GM21723 (cell line): ENCODE data around the gene GAN.

ENCODE experiments used
- ATAC-seq: cut with Tn5 transposase; IDR thresholded peaks from one replicate; pipeline ENCODE4 v1.9.1; 2021; ENCODE audit warnings: mild to moderate bottlenecking, moderate library complexity; ENCODE audit not compliant: unreplicated experiment

GAN gene

DNA sequence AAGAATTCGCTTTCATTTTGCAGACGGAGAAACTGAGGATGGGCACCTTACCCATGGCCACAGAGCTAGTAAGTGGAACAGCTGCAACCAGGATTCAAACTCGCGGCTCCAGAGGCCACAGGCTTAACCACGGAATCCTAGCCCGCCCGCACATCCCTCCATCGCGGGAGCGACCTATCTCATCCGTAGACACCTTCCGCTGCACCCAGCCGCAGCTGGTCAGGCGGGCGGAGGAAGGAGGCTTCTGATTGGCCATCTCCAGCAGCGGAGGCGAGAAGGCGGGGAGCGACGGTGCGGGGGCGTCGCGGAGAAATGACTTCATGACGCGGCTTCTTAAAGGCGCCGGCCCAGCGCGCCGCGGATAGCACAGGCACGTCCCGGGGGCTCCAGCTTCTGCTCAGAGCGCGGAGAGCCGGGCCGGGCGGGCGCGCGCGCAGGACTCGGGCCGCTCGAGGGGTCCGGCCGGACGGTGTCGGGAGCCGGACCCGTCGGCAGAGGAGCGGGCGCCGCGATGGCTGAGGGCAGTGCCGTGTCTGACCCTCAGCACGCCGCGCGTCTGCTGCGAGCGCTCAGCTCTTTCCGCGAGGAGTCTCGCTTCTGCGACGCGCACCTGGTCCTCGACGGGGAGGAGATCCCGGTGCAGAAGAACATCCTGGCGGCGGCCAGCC lies at the start of gene GAN:
Gene GAN (plus strand): TSS at position 360 of the 668 bp plus-strand sequence. CDS start 152 bp downstream, at position 512.
- peak; percentile 97 for ATAC-seq

DNA sequence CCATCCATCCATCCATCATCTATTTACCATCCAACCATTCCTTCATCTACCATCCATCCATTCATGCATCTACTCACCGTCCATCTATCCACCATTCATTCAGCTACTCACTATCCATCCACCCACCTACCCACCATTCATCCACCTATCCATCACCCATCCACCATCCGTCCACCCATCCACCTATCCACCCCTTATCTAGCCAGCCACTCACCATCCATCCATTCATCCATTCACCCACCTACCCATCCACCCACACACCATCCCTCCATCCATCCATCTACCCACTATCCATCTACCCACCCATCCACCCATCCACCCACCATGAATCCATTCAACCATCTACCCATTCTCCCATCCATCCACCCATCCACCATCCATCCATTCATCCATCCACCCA lies 49.7 kb upstream of the GAN start:
- no peak for ATAC-seq

DNA sequence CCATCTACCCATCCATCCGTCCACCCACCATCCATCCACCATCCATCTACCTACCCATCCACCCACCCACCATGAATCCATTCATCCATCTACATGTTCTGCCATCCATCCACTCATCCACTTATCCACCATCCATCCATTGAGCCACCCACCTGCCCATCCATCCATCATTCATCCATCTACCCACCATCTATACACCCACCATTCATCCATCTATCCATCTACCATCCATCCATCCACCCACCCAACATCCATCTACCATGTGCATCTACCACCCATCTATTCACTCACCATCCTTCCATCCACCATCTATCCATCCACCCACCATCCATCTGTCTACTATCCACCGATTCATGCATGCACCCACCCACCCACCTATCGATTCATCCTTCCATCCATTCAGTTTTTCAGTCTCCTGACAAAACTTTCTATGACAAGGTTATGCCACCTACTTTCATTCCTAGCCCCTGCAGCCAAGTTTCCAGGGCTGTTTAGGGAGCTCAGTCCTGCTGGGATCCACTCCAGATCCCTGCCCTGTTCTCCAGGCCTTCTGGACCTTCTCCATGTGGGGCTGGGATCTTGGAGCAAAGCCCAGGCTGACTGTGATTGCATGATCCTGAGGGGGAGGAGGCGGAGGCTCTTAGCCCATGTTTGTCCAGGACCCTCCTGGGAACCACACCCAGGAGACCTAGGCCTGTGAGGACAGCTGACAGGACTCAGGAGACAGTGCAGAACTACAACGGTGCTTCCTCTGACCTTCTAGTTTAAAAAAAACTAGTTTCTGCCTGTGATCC lies 48.9 kb upstream of the GAN start:
- no peak for ATAC-seq

DNA sequence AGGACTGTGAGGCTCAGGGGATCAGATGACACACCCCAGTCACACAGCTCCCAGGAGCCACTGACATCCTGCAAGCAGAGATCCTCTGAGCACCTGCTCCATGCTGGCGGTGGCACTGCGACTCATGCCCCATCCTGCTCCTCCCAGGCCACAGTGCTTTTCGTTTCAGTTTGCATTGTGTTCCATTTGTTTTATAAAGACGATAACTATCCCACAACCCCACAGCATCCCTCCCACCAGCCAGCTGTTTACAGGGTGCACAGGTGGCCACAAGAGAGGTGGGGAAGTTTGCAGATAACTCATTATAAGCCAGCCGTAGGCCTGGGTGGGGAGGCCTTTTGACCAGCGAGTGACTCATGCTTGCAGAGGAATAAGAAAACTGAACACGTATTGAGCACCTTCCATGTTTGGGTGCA lies 48.1 kb upstream of the GAN start:
- ATAC-seq = no peak

DNA sequence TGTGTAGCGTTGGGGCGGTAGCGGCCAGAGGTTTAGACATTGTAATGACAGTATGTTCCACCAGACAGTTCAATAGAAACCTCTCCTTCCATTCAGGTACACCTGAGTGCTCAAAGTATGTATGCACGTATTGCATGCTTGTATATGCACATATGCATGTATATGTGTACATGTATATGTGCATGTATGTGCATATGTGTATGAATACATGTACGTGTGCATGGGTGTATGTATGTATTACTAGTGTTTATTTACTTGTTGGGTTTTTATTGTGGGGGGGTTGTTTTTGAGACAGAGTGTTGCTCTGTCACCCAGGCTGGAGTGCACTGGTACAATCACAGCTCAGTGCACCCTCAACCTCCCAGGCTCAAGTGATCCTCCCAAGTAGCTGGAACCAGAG lies 46.3 kb upstream of the GAN start:
- no peak for ATAC-seq

DNA sequence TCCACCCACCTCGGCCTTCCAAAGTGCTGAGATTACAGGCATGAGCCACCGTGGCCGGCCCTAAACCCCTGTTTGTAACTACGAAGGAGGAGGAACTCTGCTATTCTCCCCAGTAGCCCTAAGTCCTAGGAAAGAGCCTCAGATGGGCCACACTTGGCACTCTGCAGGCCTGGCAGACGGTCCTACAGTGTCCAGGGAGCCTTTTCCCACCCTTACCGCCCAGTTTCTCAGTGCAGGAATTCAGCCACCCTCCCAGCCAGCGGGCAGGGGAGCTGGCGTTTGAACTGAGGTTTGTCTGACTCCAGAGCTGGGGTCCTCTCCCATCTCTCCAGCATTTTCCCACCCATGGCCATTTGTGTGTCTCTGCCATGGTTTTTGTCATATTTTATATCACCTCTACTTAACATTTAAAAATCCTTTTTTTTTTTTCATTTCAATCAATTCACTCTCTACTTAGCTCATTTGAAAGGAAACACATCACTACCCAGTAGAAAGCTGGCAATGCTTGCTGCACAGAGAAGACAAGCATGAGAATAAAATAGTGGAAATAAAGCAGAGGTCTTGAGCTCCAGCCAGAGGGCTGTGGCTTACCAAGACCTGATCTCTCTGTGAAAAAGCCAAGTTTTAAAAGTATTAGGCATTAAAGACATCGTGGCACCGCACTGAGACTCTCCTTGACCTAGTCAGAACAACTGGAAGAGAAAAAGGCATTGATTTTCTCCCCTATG lies 41.4 kb upstream of the GAN start:
- ATAC-seq = no peak

- ATAC-seq = no peak
Observed at GRCh38 chr16:81275064-81275532, 39.7 kb upstream of the GAN start.

GRCh38 chr16:81275795-81276194 lies 39.0 kb upstream of the GAN start:
- ATAC-seq = no peak

- ATAC-seq = no peak
Observed at GRCh38 chr16:81276323-81276722, 38.4 kb upstream of the GAN start.

DNA sequence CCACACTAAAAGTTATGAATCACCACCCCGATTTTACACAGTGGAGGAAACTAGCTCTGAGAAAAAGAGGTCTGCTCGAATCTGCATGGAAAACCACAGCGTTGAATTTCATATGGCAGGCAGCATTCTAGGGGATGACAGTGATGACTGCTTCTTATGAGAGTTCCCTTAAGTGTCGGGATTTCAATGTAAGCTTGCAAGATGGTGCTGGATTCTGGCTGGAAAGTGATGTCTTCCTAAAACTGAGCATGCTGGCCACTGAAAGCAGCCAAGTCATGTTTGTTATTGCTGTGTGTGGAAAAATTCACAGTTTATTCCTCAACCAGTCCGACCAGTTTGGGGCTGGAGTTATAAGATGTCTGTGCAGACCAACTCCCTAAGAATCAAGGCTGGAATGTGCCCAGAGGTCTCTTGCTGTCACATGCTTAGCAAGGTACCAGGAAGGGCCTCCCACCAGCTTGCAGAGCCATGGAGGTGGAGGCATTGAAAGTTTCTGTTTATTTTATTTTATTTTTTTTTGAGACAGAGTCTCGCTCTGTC lies 37.2 kb upstream of the GAN start:
- ATAC-seq = no peak

GRCh38 chr16:81278526-81278925 lies 36.2 kb upstream of the GAN start:
- no peak for ATAC-seq

GRCh38 chr16:81279392-81279791 lies 35.4 kb upstream of the GAN start:
- no peak for ATAC-seq

- ATAC-seq = no peak
Observed at GRCh38 chr16:81280393-81280792, 34.4 kb upstream of the GAN start.

- ATAC-seq = no peak
Observed at GRCh38 chr16:81283044-81283443, 31.7 kb upstream of the GAN start.

DNA sequence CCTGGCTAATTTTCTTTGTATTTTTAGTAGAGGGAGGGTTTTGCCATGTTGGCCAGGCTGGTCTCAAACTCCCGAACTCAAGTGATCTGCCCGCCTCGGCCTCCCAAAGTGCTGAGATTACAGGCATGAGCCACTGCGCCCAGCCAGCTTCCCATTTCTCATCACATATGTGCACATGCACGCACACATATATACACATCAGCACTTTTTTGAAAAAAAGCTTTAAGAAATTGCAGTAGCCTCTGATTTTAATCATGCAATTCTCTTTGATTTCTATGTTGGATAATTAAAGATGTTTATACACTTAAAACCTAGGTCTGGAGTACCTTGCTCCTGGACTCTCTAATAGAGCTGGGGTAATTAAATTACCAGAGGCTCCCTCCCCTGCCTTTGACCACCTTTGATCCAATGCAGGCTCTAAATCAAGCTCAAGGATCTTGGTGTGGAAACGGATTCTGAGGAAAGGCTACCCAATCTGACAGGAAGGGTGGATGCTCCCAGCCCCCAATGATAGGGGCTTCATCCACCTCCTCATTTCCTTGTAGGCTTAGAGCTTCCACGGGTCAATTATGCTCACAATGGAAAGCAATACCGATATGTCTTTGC lies 29.7 kb upstream of the GAN start:
- ATAC-seq = no peak

- no peak for ATAC-seq
Observed at GRCh38 chr16:81286190-81286589, 28.6 kb upstream of the GAN start.

DNA sequence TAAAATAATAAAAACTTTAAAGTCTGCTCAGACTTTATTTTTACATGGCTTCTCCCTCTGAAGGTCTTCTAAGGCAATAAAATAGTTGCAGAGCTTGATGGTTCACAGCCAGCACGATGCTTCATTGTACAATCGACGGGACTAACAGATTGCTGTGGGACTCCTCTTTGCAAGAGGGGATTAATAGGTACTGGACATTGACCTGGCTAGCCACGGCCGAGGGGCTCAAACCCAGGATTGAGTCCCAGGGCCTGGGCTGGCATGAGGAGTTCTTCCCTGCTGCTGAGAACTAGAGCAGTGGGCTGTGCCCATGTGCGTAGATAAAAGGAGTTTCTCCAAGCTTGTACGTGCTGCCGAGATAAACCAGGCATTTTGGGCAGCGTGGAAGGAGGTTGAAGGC lies 23.6 kb upstream of the GAN start:
- ATAC-seq = no peak

DNA sequence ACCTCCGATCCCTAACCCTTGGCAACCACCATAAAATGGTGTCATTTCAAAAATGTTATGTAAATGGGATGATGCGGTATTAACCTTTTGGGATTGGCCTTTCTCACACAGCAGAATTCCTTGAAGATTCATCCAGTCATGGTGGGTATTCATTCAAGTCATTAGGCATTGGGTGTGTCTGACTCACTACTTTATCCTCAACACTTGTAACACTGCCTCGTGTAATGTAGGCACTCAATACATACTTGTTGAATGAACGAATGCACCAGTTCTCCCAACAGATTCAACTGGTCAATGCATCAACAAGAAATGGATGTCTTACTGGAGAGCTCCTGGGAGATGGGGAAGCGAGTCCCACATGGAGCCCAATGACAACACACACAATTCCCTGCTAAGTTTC lies 21.8 kb upstream of the GAN start:
- ATAC-seq = no peak

DNA sequence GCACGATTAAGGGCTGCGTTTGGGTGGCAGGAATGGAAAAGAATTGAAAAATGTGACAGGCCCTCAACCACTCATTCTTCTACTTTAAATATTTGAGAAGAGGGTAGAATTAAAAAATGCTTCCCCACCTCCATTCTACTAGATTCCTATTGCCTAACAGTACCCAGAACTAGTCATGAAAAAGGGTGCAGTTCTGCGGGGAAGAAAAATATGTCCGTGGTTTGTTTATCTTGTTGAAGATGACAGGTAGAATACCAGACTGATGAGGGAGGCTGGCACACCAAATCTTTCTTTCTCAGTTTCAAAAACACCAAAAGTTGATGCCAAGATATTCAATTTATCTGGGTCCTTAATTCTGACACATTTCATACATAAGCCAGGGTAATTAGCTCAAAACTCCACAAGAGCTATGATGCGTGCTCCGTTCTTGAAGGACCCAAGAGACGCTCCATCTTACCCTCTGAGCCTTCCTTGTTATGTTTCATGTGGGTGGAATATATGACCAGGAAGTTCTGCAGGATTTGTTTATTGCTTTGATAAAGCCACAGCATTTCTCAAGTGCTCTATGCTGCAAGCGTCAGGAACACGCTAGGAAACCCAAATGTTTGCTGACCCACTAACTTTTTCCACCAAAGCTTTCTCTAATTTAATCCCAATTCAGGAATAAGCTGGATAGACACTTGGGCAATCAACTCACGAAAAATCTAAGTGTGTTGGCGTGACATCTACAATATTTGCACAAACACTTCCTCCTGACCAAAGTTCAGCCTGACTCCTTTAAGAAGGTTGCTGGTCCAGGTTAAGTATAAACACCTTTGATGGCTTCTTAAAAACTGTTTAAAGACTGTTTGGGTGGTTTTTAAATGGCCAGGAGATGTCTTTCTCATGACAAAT lies 20.6 kb upstream of the GAN start:
- ATAC-seq = no peak

GRCh38 chr16:81296631-81297030 lies 18.1 kb upstream of the GAN start:
- no peak for ATAC-seq
